Erythroblast (primary cell): Measurements from ENCODE around the gene TBC1D2B.

Experiments used
- DNase-seq, 2 experiments: peaks; one replicate each; lab custom pipeline; 2025; lab: John Stamatoyannopoulos, UW
- GATA1 ChIP-seq: IDR thresholded peaks from 2 replicates; pipeline ENCODE4 v1.6.1; 2011; ENCODE audit warnings: low read depth, mild to moderate bottlenecking, control low read depth, low read length, moderate library complexity
- POLR2A ChIP-seq: IDR thresholded peaks from 2 replicates; pipeline ENCODE4 v1.6.1; 2011; ENCODE audit warnings: mild to moderate bottlenecking, low read length

TBC1D2B gene

GRCh38 chr15:78034495-78035191 is 42.9 kb downstream of the TBC1D2B start:
- TF ChIP-seq GATA1 (no peak), POLR2A (no peak)
- DNase-seq: peak in 1 of 2 experiments; percentile 18

- DNase-seq: no peak
- TF ChIP-seq POLR2A: no peak
- TF ChIP-seq GATA1: no peak
Measured at GRCh38 chr15:78033864-78034263, 43.6 kb downstream of the TBC1D2B start.

GRCh38 chr15:78032671-78033070 is 44.8 kb downstream of the TBC1D2B start:
- TF ChIP-seq GATA1 (no peak), POLR2A (no peak)
- no peak for DNase-seq

- no peak for DNase-seq
- TF ChIP-seq POLR2A (no peak), GATA1 (no peak)
Measured at GRCh38 chr15:78024883-78025282, 52.6 kb downstream of the TBC1D2B start.

DNA sequence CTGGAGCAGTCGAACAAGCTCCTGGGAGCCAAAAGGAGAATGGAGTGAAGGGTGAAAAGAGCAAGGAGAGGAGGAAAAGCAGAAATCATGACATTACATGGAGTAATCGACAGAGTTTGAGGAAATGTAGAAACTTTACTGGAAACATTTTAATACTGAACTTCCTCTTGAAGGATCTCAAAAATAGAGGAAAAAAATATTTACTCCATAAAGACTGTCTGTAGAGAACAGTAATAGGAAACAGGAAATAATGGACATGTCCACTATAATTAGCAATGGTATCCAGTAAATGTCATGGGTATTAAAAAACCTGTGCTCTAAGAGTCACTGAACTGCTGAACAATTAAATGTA is 53.0 kb downstream of the TBC1D2B start:
- TF ChIP-seq POLR2A (no peak), GATA1 (no peak)
- no peak for DNase-seq

DNA sequence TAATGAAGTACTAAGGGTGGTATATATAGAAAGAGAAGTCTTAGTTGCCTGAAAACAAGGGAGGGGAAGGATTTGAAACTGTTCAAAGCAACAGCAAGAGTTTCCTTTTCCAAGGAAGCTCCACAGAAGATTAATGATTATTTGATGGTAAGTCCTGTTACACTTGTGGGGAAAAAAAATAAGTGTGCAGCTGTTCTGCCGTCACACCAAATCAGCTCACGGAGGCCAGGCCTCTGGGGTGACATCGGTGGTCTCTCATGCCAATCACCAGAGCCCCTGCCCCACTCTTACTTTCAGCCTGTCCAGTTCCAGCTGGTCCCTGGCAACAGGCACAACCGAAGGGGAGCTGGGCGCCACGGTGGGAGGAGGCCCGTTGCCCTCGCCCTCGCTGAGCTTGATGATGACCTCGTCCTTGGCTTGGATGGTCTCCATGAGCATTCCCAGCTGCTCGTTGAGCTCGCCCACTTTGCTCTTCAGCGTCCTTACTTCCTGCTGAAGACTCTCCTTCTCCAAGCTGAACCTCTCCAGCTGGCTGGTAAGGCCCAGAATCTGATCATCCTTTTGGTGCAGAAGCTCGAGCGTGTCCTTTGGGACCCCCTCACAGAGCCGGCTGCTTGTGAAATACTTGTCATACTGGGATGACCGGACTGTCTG is 53.5 kb downstream of the TBC1D2B start:
- no peak for DNase-seq
- TF ChIP-seq POLR2A (no peak), GATA1 (no peak)

GRCh38 chr15:78023081-78023665 is 54.3 kb downstream of the TBC1D2B start:
- TF ChIP-seq GATA1 (no peak), POLR2A (no peak)
- DNase-seq: no peak

GRCh38 chr15:78021761-78022160 is 55.8 kb downstream of the TBC1D2B start:
- TF ChIP-seq GATA1 (no peak), POLR2A (no peak)
- no peak for DNase-seq

- DNase-seq: no peak
Measured at GRCh38 chr15:78020007-78020406, 57.5 kb downstream of the TBC1D2B start.

DNA sequence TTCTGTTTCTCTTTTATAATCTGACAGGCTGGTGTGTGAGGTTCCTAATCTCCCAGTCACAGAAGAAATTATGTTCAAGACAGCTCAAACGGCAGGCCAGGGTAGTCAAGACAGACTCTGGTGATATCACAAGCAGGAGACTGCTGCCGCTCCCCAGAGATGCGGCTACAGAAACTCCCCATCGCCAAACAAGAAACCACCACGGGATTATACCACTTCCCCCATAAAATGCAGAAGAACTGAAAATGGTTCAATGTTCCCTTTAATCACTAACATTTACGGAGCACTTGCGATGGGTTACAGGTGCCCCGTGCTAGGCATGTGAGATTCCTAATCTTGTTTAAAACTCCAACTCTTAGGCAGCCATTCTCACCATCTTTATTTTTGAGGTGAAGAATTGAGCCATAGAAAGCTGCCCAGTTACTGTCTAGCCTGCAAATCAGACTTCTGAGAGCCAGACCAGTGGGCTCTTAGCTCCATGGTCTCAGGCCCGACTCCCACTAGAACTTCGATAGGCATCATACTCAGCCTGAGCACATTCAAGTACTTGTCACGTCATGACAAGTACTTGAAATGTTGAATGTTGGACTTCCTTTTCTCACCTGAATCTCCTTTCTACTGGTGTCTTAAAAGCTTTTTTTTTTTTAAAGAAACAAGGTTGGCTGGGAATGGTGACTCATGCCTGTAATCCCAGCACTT is 58.4 kb downstream of the TBC1D2B start:
- TF ChIP-seq GATA1 (no peak), POLR2A (no peak)
- DNase-seq: peak; percentile 53 to 83

More at GRCh38 chr15:78020007-78020406, 57.5 kb downstream of the TBC1D2B start:
- TF ChIP-seq GATA1 (no peak), POLR2A (no peak)

- peak; percentile 29 to 53 for DNase-seq
- no peak for TF ChIP-seq GATA1
- TF ChIP-seq POLR2A: no peak
Measured at GRCh38 chr15:78018445-78018844, 59.1 kb downstream of the TBC1D2B start.

DNA sequence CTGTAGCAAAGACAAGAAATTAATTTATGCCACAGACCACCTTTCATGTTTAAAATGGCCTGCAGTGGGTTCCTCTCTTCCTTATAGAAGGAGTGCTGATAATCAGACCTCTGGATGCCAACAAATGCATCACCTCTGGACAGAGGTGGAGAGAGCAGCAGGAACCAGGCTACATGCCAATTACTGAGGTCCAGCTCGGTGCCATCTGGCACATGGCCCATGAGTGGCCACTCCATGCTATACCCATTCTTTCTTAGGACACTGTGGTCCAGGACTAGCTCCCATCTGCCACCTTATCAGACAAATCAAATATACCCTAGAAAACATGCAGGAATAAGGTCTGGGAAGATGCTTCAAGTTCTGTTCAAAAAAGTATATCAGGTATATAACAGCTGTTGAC is 60.7 kb downstream of the TBC1D2B start:
- TF ChIP-seq GATA1 (no peak), POLR2A (no peak)
- DNase-seq: no peak

GRCh38 chr15:78012643-78013077 is 64.9 kb downstream of the TBC1D2B start:
- DNase-seq: no peak
- no peak for TF ChIP-seq POLR2A
- no peak for TF ChIP-seq GATA1

DNA sequence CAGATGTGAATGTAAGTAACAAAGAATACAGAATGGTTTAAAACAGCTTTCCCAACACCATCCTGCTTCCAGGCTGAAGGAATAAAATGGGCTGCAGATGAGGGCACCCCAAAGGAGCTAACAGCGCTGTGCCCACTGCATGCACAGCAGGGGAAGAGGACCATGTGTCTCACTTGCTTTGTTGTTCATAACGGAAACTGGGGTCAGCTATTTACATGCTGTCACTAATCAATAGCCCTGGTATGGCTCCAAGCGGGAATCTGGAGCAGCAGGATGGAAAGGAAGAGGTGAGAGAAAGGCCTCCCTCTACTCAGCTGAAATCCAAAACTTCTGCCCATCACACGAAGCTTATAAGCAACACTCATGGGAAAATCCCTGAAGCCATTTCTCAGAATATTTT is 67.4 kb downstream of the TBC1D2B start:
- TF ChIP-seq GATA1: no peak
- no peak for TF ChIP-seq POLR2A
- no peak for DNase-seq
